SKM-1 (cell line): ENCODE data around the gene STPG4.
"Not testable (repeated sequence)": the region's sequence is repeated elsewhere in the genome, so short reads cannot be mapped to it uniquely, and the experiment has no call there.

Source experiments
- DNase-seq: peaks from one replicate; lab custom pipeline; 2025; ENCODE audit not compliant: unreplicated experiment; lab: John Stamatoyannopoulos, UW

STPG4 gene

GRCh38 chr2:47155091-47155876, at the start of gene STPG4:
Gene STPG4 (minus strand): TSS chr2:47155308. CDS start chr2:47155251, 57 bp downstream.
- DNase-seq = no peak

- no peak for DNase-seq
These were observed 49.6 kb upstream of the STPG4 start for GRCh38 chr2:47204691-47205090.

- DNase-seq = no peak
These were observed 48.9 kb upstream of the STPG4 start for GRCh38 chr2:47203995-47204394.

DNA sequence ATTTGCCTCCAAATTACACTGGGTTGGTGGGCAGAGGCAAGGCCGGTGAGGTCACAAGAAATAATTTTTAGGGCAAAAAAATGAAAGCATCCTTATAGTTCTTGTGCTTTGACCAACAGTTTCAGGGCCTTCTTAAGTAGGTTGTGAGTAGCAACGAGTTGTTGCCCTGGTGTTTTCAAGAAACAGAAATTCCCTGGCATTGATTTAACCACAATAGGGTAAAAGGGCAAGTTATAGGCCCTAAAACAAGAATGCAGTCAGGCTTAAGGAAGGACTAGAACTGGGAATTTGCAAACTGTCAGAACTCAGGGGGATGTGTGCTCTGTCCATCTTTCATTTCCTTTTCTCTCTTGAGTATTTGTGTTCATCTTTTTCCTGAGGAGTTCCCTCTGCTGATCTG, 46.1 kb upstream of the STPG4 start:
- DNase-seq = no peak

DNA sequence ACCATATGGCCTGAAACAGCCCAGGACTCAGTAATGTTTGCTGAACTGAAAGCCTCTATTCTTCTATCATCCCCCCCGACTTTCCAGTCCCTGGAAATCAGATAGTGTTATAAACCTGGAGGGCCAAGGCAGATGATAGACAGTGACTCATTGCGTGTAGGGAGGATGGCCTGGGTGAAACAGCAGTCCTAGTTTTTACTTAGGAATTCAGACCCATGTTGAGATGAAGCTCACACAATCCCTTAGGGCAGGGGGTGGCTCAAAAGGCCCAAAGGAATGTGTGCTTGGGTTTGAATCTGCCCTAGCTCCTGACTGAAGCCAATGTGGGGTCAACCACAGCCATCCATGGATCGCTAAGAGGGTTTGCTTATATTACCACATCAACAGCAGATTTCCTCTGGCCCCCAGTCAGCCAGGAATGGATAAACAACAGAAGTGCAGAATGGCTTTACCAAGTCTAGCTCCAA, 43.9 kb upstream of the STPG4 start:
- DNase-seq = no peak

- DNase-seq = no peak
These were observed 41.4 kb upstream of the STPG4 start for GRCh38 chr2:47196499-47196898.

GRCh38 chr2:47196046-47196445, 40.9 kb upstream of the STPG4 start:
- DNase-seq = no peak

DNA sequence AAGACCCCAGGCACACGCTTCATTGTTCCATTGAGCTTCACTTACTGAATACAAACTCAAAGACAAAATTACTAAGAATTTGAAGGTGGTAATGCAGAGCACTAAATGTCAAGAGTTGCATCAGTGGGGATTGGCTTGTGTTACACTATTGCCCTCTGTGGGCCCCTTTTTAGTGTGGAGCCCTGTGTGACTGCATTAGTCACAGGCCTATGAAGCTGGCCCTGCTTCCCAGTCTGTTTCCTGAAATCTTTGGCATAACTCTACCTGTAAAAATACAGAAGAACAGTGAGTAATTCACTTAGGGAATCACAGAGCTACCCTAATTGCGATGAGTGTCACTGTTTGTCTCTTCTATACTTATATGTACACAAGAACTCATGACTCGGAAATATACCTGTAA, 40.0 kb upstream of the STPG4 start:
- DNase-seq = no peak

GRCh38 chr2:47194410-47194809, 39.3 kb upstream of the STPG4 start:
- DNase-seq = no peak

GRCh38 chr2:47193607-47194006, 38.5 kb upstream of the STPG4 start:
- DNase-seq = no peak

GRCh38 chr2:47190188-47190881, 35.2 kb upstream of the STPG4 start:
- DNase-seq = no peak

GRCh38 chr2:47189635-47190034, 34.5 kb upstream of the STPG4 start:
- DNase-seq = no peak

DNA sequence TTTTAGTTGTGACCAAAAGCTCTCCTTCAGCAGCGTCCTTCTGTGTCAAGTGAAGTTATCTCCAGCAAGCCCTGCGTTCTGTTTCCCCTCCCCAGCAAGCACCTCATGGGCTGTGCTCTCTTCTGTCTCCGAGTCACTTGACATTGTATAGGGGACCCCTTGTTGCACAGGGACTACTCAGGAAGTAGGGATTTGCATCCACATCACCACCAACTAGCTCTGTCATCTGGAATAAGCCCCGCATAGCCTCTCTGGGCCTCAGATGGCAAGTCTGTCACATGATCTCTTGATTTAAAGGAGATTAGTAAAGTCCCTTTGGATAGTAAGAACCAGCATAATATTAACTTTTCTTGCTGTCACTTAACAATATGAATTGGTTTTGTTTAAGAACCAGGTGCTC, 32.0 kb upstream of the STPG4 start:
- no peak for DNase-seq

GRCh38 chr2:47186351-47186750, 31.2 kb upstream of the STPG4 start:
- no peak for DNase-seq

- DNase-seq = not testable (repeated sequence)
These were observed 30.0 kb upstream of the STPG4 start for GRCh38 chr2:47185098-47185497.

GRCh38 chr2:47181176-47181575, 26.1 kb upstream of the STPG4 start:
- no peak for DNase-seq

- DNase-seq = no peak
These were observed 25.4 kb upstream of the STPG4 start for GRCh38 chr2:47180531-47180930.

- peak; percentile 74 for DNase-seq
These were observed 24.3 kb upstream of the STPG4 start for GRCh38 chr2:47179388-47179787.

DNA sequence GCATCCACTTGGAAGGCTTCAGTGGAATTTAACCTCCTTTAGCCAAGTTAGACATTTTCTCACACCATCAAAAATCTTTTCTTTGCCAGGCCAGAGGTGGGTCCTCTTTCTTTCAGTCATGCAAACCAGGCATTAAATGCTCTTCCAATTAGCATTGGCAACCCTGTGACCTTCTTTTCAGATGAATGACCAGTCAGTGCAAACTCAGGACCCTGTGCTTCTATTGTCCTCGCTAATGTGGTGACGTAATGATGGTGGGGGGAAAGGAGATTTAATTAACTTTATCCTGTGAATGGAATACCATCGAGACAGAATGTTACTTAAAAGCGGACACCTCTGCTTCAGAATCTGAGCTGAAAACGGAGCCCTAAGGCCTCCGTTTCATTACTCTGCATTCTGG, 23.2 kb upstream of the STPG4 start:
- DNase-seq = no peak

DNA sequence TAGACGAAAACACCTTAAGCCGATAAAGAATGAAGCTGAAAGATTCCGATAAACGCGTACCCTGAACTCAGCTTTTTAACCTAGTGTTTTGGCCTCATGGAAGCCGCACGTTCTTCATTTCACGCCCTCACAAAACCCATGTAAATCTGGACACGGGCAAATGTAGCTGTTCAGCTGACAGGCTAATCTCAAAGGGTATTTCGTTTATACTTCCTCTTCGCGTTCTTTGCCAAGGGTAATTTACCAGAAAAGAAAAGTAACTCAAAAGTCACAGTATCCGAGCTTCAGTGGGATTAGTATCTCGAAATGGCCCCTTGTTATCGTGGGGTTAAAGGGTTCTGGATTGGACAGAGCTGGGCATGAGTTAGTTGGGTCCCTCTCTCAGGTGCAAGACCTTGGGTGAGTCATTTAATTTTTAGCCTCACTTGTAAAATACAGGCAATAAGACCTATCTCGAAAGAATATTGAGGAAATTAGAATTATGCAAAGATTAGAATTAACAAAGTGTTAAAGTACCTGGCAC, 22.0 kb upstream of the STPG4 start:
- DNase-seq = no peak

DNA sequence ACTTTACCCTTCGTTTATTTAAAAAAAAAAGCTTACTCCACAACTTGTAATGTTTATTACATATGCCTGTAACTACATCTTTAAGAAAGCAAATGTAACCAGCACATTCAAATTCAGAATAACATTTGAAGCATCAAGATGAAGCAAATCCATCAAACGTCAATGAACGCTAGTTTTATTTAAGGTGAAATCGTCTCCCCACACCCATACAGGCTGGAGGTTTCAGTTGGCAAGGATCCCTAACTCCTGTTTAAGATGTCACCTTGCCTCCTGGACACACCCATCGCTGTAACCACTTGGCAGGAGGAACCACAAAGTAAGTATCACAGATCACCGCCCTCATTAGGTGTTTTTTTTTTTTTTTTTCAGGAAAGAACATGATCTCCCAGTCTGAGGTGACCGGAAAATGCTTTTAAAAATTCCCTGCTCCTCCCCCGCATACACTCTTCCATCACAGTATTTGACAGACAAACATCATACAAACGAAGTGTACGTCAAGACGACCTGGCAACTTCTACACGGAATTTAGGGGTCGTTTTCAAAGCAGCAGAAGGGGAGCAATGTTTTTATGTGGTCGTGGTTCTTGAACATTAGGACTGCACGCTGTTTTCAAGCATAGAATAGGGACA, 19.7 kb upstream of the STPG4 start:
- no peak for DNase-seq
